ENCODE results near the gene PRR15. TPM values are rescaled to one million over a fixed set of nuclear protein-coding genes. Genes with fewer than 3 reads are reported as not detected.

The PRR15 gene
- total and polyA plus RNA-seq, 2 of the 4 experiments (the other 2 are of a cell fraction) = not detected

DNA sequence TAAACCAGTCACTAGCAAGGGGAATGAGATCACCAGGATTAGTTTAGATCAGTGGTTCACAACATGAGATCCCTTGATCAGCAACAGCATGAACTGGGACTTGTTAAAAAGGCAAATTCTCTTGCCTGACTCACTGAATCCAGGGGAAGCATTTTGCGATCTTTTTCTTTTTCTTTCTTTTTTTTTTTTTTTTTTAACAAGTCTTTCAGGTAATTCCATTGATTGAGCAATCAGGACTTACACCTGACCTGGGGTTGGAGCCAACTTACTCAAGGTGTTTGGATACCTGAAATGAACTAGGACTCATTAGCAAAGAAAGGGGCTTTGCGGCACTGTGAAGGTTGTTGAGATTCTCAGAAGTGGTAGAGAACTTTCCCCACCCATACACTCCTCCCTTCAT, 47.1 kb upstream of the PRR15 start:
- POLR2A ChIA-PET (ENCODE audit: unreplicated experiment) = no interaction called here
- CTCF ChIA-PET = no interaction called here
- in situ Hi-C loops (cut with MboI; ENCODE audit: low sequenced_read_pairs) = no loop called here

More for the DNA sequence above, 47.1 kb upstream of the PRR15 start:
- Histone ChIP-seq H2AFZ (replicated peaks; ENCODE audit: low read length, poor library complexity) (no peak overlapping the region), H3K4ac (ENCODE audit: low read depth, low read length) (no peak overlapping the region), H4K5ac (ENCODE audit: low read depth, low read length) (no peak overlapping the region), H3K9me1 (ENCODE audit: insufficient read depth, low read length) (no peaks in the 10 kb centered on the region), H2BK20ac (ENCODE audit: low read depth, low read length) (no peak overlapping the region), H3K27ac (ENCODE audit: insufficient read depth, low read length) (no peak overlapping the region), H3K79me1 (ENCODE audit: low read depth in 1 of 2, low read length in 2 of 2) (no peaks in the 10 kb centered on the region), H3K9me3 (ENCODE audit: control insufficient read depth, insufficient read depth, low read length) (no peaks in the 10 kb centered on the region), H3K9ac (ENCODE audit: low read depth, low read length) (no peak overlapping the region), H3K4me2 (ENCODE audit: low read depth, low read length) (no peak overlapping the region), H3K23ac (ENCODE audit: low read depth, low read length) (no peak overlapping the region), H2BK120ac (ENCODE audit: low read depth, low read length) (no peak overlapping the region), H2AK9ac (replicated peaks; ENCODE audit: low read depth, low read length, poor library complexity) (no peak overlapping the region), H2AK5ac (ENCODE audit: low read depth, low read length) (no peak overlapping the region), H3K18ac (ENCODE audit: low read depth, low read length) (no peak overlapping the region), H3K4me1 (ENCODE audit: control insufficient read depth, insufficient read depth, low read length) (no peaks in the 10 kb centered on the region), H4K91ac (ENCODE audit: insufficient read depth, low read depth, low read length) (no peak overlapping the region), H4K20me1 (ENCODE audit: insufficient read depth, low read length) (no peaks in the 10 kb centered on the region), H2BK15ac (ENCODE audit: low read depth, low read length) (no peak overlapping the region), H2BK5ac (ENCODE audit: low read depth, low read length, poor library complexity, severe bottlenecking) (no peak overlapping the region), H4K8ac (ENCODE audit: low read depth in 2 of 2, low read length in 2 of 2) (no peak overlapping the region), H3K4me3 (ENCODE audit: insufficient read depth, low read depth, low read length) (no peak overlapping the region), H3K27me3 (ENCODE audit: control insufficient read depth, insufficient read depth, low read length) (no peaks in the 10 kb centered on the region), H3K14ac (replicated peaks; ENCODE audit: low read depth, low read length) (no peak overlapping the region), H3K36me3 (ENCODE audit: control insufficient read depth, insufficient read depth, low read length) (no peaks in the 10 kb centered on the region), H3K56ac (ENCODE audit: extremely low read depth, insufficient read depth, low read length) (no peak overlapping the region)
- dilution Hi-C loops (cut with HindIII; ENCODE audit: low sequenced_read_pairs, unreplicated experiment) = no loop called here
- no TSS peak for BruUV-seq (replicated peaks)
- no peak for DNase-seq
- TF ChIP-seq MAFK (IDR thresholded peaks at IDR 0.05; ENCODE audit: low read depth, low read length) = no peak
- TF ChIP-seq RAD21 (IDR thresholded peaks at IDR 0.05; ENCODE audit: low read length) = no peak
- no peak for TF ChIP-seq RFX5 (IDR thresholded peaks at IDR 0.05; ENCODE audit: low read depth, low read length)
- TF ChIP-seq, protein P1, sequence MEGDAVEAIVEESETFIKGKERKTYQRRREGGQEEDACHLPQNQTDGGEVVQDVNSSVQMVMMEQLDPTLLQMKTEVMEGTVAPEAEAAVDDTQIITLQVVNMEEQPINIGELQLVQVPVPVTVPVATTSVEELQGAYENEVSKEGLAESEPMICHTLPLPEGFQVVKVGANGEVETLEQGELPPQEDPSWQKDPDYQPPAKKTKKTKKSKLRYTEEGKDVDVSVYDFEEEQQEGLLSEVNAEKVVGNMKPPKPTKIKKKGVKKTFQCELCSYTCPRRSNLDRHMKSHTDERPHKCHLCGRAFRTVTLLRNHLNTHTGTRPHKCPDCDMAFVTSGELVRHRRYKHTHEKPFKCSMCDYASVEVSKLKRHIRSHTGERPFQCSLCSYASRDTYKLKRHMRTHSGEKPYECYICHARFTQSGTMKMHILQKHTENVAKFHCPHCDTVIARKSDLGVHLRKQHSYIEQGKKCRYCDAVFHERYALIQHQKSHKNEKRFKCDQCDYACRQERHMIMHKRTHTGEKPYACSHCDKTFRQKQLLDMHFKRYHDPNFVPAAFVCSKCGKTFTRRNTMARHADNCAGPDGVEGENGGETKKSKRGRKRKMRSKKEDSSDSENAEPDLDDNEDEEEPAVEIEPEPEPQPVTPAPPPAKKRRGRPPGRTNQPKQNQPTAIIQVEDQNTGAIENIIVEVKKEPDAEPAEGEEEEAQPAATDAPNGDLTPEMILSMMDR (conservative IDR thresholded peaks at IDR 0.05; ENCODE audit: low read depth, low read length) = no peak
- no peak for TF ChIP-seq SMC3 (IDR thresholded peaks at IDR 0.05; ENCODE audit: low read depth, low read length)
- no peak for ATAC-seq (ENCODE audit: low read depth)
- WGBS, 2 experiments (ENCODE audit: extremely low coverage in 2 of 2, insufficient read length in 1 of 2) = no CpG with 5 or more reads among the region's 2 CpGs
- intact Hi-C loops (cut with micrococcal nuclease) = no loop called here
